Effector CD8-positive, alpha-beta T cell (primary cell): ENCODE data around the gene C2orf92.

ENCODE experiments used
- DNase-seq: peaks from one replicate; lab custom pipeline; 2025; lab: John Stamatoyannopoulos, UW

Gene C2orf92

GRCh38 chr2:97745474-97746174, 76.1 kb downstream of the C2orf92 start:
- DNase-seq: no peak

- no peak for DNase-seq
These were observed 77.8 kb downstream of the C2orf92 start for GRCh38 chr2:97747285-97747684.

- DNase-seq: no peak
These were observed 78.2 kb downstream of the C2orf92 start for GRCh38 chr2:97747716-97748115.

DNA sequence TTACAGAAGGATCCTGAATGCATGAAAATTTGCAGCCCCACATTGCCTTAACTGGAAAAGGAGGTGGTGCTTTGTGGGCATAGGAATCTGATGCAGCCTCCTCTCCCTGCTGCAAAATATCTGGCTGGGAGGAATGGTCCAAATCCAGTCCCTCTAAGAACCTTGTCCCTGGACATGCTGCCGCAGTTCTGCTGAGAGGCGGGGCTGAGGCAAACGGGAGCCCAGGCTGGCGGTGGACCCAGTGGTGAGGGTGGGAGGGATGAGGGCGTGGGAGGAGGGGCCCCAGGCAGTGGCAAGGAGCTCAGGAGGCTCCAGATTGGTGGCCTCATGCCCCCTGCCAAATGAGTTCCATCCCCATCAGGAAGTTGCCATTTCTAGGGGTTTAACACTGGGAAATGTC, 80.1 kb downstream of the C2orf92 start:
- DNase-seq: no peak

DNA sequence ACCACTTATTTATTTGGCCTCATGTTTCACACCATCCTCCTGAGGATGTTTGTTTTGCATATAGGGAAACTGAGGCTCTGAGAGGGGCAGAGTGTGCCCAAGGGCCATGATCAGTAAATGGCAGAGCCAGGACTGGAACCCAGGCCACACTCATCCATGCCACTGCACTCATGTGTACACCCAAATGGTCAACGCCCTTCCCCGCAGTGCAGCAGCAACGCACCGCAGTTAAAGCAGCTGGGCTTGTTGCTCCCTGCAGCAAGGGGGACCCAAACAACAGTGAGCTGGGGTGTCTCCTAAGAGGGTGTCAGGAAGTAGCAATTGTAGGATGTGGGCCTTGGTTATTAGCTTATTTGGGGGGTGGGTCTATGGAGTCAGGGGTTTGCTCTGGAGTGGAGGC, 80.5 kb downstream of the C2orf92 start:
- DNase-seq: no peak

- no peak for DNase-seq
These were observed 82.2 kb downstream of the C2orf92 start for GRCh38 chr2:97751752-97752151.
